Suprapubic skin (tissue), 4 donors: ENCODE results near the gene CCDC137. TPM values are rescaled to one million over a fixed set of nuclear protein-coding genes. Genes with fewer than 3 reads are reported as not detected.

ENCODE experiments used
- DNase-seq, 2 donors: peaks; one replicate each; pipeline ENCODE4 v3.0.0-alpha.2; 2019; ENCODE audit warnings: low spot score in 2 of 2
- H3K27ac ChIP-seq: fragments of 200-600 bp; sonication (generic); one replicate; pipeline ENCODE4 v1.5.1; 2019
- H3K27me3 ChIP-seq: fragments of 200-600 bp; sonication (generic); one replicate; pipeline ENCODE4 v1.5.1; 2019
- H3K36me3 ChIP-seq: fragments of 200-600 bp; sonication (generic); one replicate; pipeline ENCODE4 v1.5.1; 2019
- H3K4me1 ChIP-seq: fragments of 200-600 bp; sonication (generic); one replicate; pipeline ENCODE4 v1.5.1; 2019
- H3K4me3 ChIP-seq: fragments of 200-600 bp; sonication (generic); one replicate; pipeline ENCODE4 v1.5.1; 2019; ENCODE audit warnings: mild to moderate bottlenecking
- H3K9me3 ChIP-seq: fragments of 200-600 bp; sonication (generic); one replicate; pipeline ENCODE4 v1.5.1; 2019
- CTCF ChIP-seq, 2 donors: fragments of 200-600 bp in 1 of 2; fragments of 450-650 bp in 1 of 2; sonication (generic) in 1 of 2; IDR thresholded peaks; one replicate each; pipeline ENCODE4 v1.5.1; 2016 to 2019; ENCODE audit warnings: antibody characterized with exemption in 2 of 2, mild to moderate bottlenecking in 1 of 2, moderate library complexity in 1 of 2
- EP300 ChIP-seq: sonication (generic); formaldehyde crosslinking; IDR thresholded peaks from one replicate; pipeline ENCODE4 v1.6.1; 2017; ENCODE audit warnings: antibody characterized with exemption
- POLR2A ChIP-seq, 2 donors: fragments of 450-650 bp; IDR thresholded peaks; one replicate each; pipeline ENCODE4 v1.6.1; 2017; ENCODE audit warnings: antibody characterized with exemption in 2 of 2, mild to moderate bottlenecking in 2 of 2, moderate library complexity in 2 of 2
- POLR2AphosphoS5 ChIP-seq, 3 donors: sonication (generic); formaldehyde crosslinking; IDR thresholded peaks; one replicate each; pipeline ENCODE4 v1.6.1; 2017; ENCODE audit warnings: antibody characterized with exemption in 3 of 3
- WGBS: methylation state at CpG from one replicate; pipeline ENCODE4 v1.1.5; 2018; 5-methylcytosine and 5-hydroxymethylcytosine counted together
- total RNA-seq, 4 donors: library from RNA; depleted of rRNA; stranded (reverse); fragments of >200 nt; gene quantifications; one replicate each; pipeline ENCODE4 v1.1.0, GENCODE V29; 2016

The CCDC137 gene
- total RNA-seq, 4 donors from 2014 or later, result 14.9 to 29.8 (median 24.5) TPM

- H3K9me3 ChIP-seq, result no peaks in the 10 kb centered on the region
- TF ChIP-seq POLR2A (IDR thresholded peaks at IDR 0.05) (no peak), POLR2AphosphoS5 (IDR thresholded peaks at IDR 0.05) (no peak), CTCF (IDR thresholded peaks at IDR 0.05) (no peak), EP300 (no peak)
- H3K4me1 ChIP-seq, result peaks cover 50% of the 10 kb centered on the region
- H3K27ac ChIP-seq, result no peak overlapping the region
- H3K36me3 ChIP-seq, result peaks cover 34% of the 10 kb centered on the region
- H3K27me3 ChIP-seq, result no peaks in the 10 kb centered on the region
- WGBS, result 86% methylated on average over 32 of the region's 33 CpGs
- no peak overlapping the region for H3K4me3 ChIP-seq
- DNase-seq, result no peak
Observed at GRCh38 chr17:81719410-81720266, 53.1 kb downstream of the CCDC137 start.

DNA sequence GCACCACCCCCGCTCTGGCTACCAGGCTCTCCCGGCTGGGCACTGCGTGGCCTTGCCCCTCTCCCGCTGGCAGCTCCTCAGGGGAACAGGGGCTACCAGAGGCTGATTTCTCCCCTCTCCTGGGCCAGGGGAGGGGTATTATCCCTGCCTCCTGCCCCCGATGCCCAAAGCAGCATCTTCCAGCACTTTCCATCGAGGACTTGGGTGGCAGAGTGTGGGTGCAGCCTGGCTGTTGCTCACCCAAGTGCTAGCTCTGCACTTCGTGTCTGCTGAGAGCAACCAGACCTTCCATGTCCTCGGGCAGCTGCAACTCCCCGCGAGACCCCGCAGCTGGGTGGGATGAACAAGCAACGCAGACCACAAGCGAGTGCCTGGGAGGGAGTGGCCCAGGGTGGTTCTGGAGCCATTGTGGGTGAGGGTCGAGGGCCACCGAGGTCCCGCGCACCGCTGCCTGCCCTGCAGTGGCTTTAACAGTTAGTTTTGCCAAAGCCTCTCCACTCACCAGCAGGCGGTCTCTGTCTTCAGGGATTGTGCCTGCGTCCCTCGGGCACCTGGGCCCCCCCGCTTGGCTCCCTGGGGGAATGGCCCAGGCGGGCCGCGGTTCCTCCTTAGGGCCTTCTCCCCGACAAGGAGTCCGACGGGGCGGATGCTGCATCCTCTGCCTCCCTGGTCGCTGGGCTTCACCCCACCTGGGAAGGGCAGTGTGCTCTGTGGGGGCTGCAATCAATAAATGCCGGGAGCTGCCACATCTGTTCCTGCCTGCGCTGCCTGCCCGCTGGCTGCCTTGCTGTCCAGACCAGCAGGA lies 53.9 kb downstream of the CCDC137 start:
- Histone ChIP-seq H3K4me3 (no peak overlapping the region), H3K36me3 (peaks cover 30% of the 10 kb centered on the region), H3K4me1 (peaks cover 45% of the 10 kb centered on the region), H3K27ac (no peak overlapping the region), H3K27me3 (no peaks in the 10 kb centered on the region), H3K9me3 (no peaks in the 10 kb centered on the region)
- TF ChIP-seq POLR2A (IDR thresholded peaks at IDR 0.05), result no peak
- TF ChIP-seq CTCF (IDR thresholded peaks at IDR 0.05), result no peak
- TF ChIP-seq POLR2AphosphoS5 (IDR thresholded peaks at IDR 0.05), result no peak
- TF ChIP-seq EP300, result no peak
- WGBS, result 89% methylated on average over 21 of the region's 33 CpGs
- DNase-seq, result peak in 1 of 2 donors; percentile 61

DNA sequence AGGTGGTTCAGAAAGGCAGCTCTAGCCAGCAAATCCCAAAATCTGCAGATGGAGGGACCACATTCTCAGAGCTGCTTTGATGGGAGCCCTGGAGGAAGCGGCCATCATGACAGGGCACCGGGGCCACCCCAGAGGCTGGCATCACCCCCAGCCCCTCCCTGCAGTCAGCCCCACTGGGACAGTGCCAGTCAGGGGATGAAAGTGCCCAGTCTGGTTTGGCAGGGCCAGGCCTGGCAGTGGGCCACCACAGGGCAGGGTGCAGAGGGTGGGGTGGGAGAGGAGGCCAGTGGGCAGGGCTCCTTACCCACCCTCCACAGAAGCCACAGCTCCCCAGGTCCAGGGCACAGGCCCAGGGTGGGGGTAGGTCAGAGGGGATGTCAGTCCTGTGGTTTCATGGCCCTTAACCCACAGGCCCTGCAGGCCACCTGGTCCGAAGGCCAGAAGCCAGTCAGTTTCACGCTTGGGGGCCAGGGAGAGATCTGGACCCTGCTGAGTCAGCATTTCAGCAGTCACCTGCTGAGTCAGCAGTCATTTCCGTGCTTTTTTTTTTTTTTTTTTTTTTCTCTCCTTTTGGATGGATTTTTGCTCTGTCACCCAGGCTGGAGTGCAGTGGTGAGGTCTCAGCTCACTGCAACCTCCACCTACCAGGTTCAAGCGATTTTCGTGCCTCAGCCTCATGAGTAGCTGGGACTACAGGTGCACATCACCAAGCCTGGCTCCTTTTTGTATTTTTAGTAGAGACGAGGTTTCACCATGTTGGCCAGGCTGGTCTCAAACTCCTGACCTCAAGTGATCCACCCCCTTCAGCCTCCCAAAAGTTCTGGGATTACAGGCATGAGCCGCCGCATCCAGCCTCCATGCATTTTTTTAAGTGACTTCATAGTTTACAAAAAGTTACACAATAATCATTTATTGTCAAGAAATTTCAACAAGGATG lies 55.9 kb downstream of the CCDC137 start:
- H3K36me3 ChIP-seq, result peaks cover 20% of the 10 kb centered on the region
- no peaks in the 10 kb centered on the region for H3K27me3 ChIP-seq
- H3K4me1 ChIP-seq, result peaks cover 40% of the 10 kb centered on the region
- H3K27ac ChIP-seq, result peak overlapping the region; percentile 76
- no peak overlapping the region for H3K4me3 ChIP-seq
- TF ChIP-seq POLR2AphosphoS5 (IDR thresholded peaks at IDR 0.05), result peak in 2 of 3 donors; percentile 59 to 74
- no peak for TF ChIP-seq CTCF (IDR thresholded peaks at IDR 0.05)
- TF ChIP-seq EP300, result no peak
- no peak for TF ChIP-seq POLR2A (IDR thresholded peaks at IDR 0.05)
- no peaks in the 10 kb centered on the region for H3K9me3 ChIP-seq
- WGBS, result 35% methylated on average over 8 of the region's 10 CpGs
- DNase-seq, result peak in 1 of 2 donors; percentile 83

Other genes with a start within 250 kb of the CCDC137 start
- 1,000 to 10,000 TPM; 2,659 to 6,485 (median 4,163) TPM for gene ACTG1, start 153.9 kb upstream of the CCDC137 start, total RNA-seq
- gene FSCN2, start 138.4 kb upstream of the CCDC137 start, total RNA-seq, result 1 to 10 TPM in 3 of 4 donors, under 1 TPM in 1; 0.52 to 4.7 (median 3.3) TPM
- 10 to 100 TPM; 33.0 to 44.2 (median 37.7) TPM for gene FAAP100, start 114.4 kb upstream of the CCDC137 start, total RNA-seq
- gene NPLOC4, start 29.6 kb upstream of the CCDC137 start, total RNA-seq, result 100 to 1,000 TPM in 1 of 4 donors, 10 to 100 TPM in 3; 77.1 to 115 (median 91.7) TPM
- gene TSPAN10, start 29.5 kb upstream of the CCDC137 start, total RNA-seq, result 1 to 10 TPM in 3 of 4 donors, under 1 TPM in 1; 0.99 to 9.2 (median 2.5) TPM
- gene PDE6G, start 10.2 kb upstream of the CCDC137 start, total RNA-seq, result under 1 TPM in 1 of 4 donors, not detected in 3; 0.53 TPM
- gene OXLD1, start 132 bp upstream of the CCDC137 start, total RNA-seq, result 10 to 100 TPM; 39.6 to 68.1 (median 47.6) TPM
- gene ARL16, start 17.1 kb downstream of the CCDC137 start, total RNA-seq, result 10 to 100 TPM; 20.2 to 39.4 (median 36.2) TPM
- 100 to 1,000 TPM in 3 of 4 donors, 10 to 100 TPM in 1; 91.0 to 181 (median 107) TPM for gene HGS, start 17.3 kb downstream of the CCDC137 start, total RNA-seq
- gene MRPL12, start 36.6 kb downstream of the CCDC137 start, total RNA-seq, result 10 to 100 TPM; 27.6 to 65.7 (median 52.1) TPM
- 10 to 100 TPM; 14.1 to 32.0 (median 16.9) TPM for gene SLC25A10, start 45.5 kb downstream of the CCDC137 start, total RNA-seq
- 1 to 10 TPM in 2 of 4 donors, under 1 TPM in 2; 0.52 to 3.8 (median 1.3) TPM for gene GCGR, start 137.4 kb downstream of the CCDC137 start, total RNA-seq
- 10 to 100 TPM; 20.3 to 29.3 (median 27.4) TPM for gene MCRIP1, start 166.6 kb downstream of the CCDC137 start, total RNA-seq
- 1 to 10 TPM in 1 of 4 donors, not detected in 3; 1.3 TPM for gene PPP1R27, start 168.3 kb downstream of the CCDC137 start, total RNA-seq
- 1,000 to 10,000 TPM in 1 of 4 donors, 100 to 1,000 TPM in 3; 521 to 1,041 (median 898) TPM for gene P4HB, start 193.8 kb downstream of the CCDC137 start, total RNA-seq
- gene ARHGDIA, start 204.6 kb downstream of the CCDC137 start, total RNA-seq, result 100 to 1,000 TPM; 157 to 202 (median 180) TPM
- 100 to 1,000 TPM in 2 of 4 donors, 10 to 100 TPM in 2; 43.0 to 110 (median 96.3) TPM for gene ALYREF, start 224.8 kb downstream of the CCDC137 start, total RNA-seq
- gene ANAPC11, start 225.0 kb downstream of the CCDC137 start, total RNA-seq, result 100 to 1,000 TPM in 3 of 4 donors, 10 to 100 TPM in 1; 73.7 to 135 (median 121) TPM
- gene NPB, start 235.5 kb downstream of the CCDC137 start, total RNA-seq, result under 1 TPM in 1 of 4 donors, not detected in 3; 0.40 TPM
- 10 to 100 TPM; 23.7 to 34.2 (median 30.4) TPM for gene PCYT2, start 244.7 kb downstream of the CCDC137 start, total RNA-seq